ENCODE results near the gene PRMT1. TPM values are rescaled to one million over a fixed set of nuclear protein-coding genes. Genes with fewer than 3 reads are reported as not detected.

PRMT1 gene
- total RNA-seq, 4 donors from 2014 or later: 46.9 to 185 (median 80.0) TPM

DNA sequence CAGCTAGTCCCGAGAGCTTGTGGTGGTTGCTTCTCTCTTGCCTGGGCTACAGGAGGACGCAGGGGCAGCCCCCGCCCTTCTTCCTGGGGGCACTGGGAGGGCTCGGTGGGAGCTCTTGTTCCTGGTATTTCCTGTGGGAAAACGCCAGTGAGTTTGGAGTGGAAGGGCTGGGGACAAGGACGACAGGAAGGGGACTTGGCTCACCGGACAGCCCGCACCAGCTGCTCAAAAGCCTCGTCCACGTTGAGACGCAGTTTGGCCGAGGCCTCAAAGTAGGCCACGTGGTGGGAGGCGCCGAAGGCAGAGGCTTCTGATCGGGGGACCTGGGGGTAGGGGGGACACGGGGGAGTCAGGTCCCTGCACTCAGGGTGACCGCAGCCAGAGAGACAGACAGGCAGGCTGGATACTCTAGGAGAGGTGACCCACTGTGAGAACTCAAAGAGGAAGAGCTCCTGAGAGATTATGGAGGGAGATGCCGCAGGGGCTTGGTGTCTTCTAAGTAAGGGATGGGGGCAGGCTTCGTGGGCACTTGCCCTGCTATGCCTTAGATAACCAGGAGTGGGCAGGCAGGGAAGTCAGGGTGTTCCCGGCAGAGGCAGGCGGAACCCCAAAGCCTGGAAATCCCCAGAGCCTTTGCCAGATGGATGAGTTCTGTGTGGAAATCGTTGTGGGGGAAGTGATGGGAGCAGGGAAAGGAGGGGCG is 41.4 kb upstream of the PRMT1 start:
- no peak for DNase-seq
- peak overlapping the region; percentile 4 to 55 (median 10) for H3K27ac ChIP-seq

DNA sequence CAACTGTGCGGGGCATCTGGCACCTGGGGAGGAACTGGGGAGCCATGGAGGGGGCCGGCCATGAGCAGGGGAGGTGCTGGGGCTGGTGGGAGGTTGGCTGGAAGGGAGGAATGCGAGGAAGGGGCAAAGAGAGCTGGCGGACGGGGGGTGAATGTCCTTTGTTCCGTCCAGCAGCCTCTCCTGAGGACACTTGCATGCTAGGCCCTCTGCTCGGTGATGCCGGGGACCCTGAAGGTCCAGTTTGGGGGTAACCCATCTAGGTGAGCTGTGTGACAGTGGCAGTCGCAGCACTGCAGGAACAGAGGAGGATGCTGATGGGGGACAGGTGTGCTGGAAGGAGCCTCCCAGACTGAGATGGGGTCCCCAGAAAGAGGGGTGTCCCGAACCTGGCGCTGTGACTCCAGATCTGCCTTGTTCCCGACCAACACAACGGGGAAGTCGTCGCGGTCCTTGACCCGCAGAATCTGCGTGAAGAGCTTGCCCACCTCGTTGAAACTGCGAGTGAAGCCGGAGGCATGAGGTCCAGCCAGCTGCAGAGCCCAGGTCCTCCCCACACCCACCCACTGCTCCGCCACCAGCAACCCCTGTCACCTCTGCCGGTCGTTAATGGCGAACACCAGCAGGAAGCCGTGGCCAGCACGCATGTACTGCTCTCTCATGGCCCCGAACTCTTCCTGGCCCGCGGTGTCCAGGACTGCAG is 40.7 kb upstream of the PRMT1 start:
- TF ChIP-seq, protein P1, sequence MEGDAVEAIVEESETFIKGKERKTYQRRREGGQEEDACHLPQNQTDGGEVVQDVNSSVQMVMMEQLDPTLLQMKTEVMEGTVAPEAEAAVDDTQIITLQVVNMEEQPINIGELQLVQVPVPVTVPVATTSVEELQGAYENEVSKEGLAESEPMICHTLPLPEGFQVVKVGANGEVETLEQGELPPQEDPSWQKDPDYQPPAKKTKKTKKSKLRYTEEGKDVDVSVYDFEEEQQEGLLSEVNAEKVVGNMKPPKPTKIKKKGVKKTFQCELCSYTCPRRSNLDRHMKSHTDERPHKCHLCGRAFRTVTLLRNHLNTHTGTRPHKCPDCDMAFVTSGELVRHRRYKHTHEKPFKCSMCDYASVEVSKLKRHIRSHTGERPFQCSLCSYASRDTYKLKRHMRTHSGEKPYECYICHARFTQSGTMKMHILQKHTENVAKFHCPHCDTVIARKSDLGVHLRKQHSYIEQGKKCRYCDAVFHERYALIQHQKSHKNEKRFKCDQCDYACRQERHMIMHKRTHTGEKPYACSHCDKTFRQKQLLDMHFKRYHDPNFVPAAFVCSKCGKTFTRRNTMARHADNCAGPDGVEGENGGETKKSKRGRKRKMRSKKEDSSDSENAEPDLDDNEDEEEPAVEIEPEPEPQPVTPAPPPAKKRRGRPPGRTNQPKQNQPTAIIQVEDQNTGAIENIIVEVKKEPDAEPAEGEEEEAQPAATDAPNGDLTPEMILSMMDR (IDR thresholded peaks at IDR 0.05): no peak
- TF ChIP-seq POLR2A (IDR thresholded peaks at IDR 0.05): no peak
- no peak for DNase-seq
- Histone ChIP-seq H3K36me3 (no peaks in the 10 kb centered on the region), H3K4me3 (peak overlapping the region in 1 of 4 donors; percentile 6), H3K27me3 (no peaks in the 10 kb centered on the region), H3K9me3 (no peaks in the 10 kb centered on the region), H3K4me1 (peaks cover 0 to 19% (median 0%) of the 10 kb centered on the region in 4 donors), H3K27ac (peak overlapping the region in 3 of 4 donors; percentile 4 to 55 (median 4))

More for the DNA sequence above, 41.4 kb upstream of the PRMT1 start:
- H3K36me3 ChIP-seq: no peaks in the 10 kb centered on the region
- H3K27me3 ChIP-seq: no peaks in the 10 kb centered on the region
- H3K9me3 ChIP-seq: no peaks in the 10 kb centered on the region
- no peak overlapping the region for H3K4me3 ChIP-seq
- peaks cover 0 to 24% (median 0%) of the 10 kb centered on the region in 4 donors for H3K4me1 ChIP-seq
- TF ChIP-seq, protein P1 (IDR thresholded peaks at IDR 0.05): no peak
- no peak for TF ChIP-seq POLR2A (IDR thresholded peaks at IDR 0.05)

DNA sequence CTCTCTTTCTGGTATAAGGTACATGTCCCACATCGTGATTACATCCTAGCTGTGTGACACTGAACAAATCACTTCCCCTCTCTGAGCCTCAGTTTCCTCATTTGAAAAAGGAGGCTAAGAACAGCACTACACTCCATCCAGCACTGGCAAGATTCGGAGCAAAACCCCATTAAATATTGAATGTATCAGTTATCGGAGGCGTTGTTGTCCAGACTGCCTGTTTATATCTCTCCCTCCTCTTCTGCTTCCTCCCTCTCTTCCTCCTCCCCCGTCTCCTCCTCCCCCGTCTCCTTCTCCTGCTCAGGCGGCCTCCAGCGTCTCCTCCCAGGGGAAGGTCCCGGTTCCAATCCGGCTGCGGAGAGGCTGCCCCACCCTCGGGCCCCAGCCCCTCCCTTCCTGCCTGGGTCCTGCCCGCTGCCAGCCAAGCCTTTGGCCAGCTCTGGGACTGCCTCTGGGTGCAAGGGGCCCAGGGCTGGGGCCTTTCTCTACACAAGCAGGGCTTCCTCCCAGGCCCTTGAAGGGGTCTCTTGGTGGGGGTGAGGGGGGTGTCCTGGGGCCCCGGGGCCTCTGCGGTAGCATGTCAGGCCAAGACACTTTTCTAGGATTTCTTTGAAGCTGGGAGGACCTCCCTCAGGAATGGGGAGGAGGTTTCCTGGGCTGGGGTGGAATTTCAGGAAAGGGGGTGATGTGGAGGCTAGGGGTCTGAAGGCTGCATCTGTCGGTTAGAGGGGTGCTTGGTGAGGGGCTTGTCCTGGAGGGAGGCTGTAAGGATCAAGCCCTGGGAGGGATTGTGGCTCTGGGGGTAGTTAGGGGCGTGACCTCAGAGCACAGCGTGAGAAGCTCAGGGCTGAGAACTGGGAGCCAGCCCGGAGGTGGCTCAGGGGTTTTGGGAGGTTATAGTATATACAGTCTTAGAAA is 39.0 kb upstream of the PRMT1 start:
- Histone ChIP-seq H3K36me3 (no peaks in the 10 kb centered on the region), H3K4me3 (peak overlapping the region; percentile 1 to 87 (median 44)), H3K9me3 (no peaks in the 10 kb centered on the region), H3K27ac (peak overlapping the region; percentile 61 to 98 (median 96)), H3K27me3 (no peaks in the 10 kb centered on the region), H3K4me1 (peaks cover 0 to 24% (median 0%) of the 10 kb centered on the region in 4 donors)
- peak in 2 of 3 donors; percentile 90 to 92 for DNase-seq
- TF ChIP-seq POLR2A (IDR thresholded peaks at IDR 0.05): peak in 1 of 2 donors; percentile 76
- TF ChIP-seq, protein P1 (IDR thresholded peaks at IDR 0.05): no peak

DNA sequence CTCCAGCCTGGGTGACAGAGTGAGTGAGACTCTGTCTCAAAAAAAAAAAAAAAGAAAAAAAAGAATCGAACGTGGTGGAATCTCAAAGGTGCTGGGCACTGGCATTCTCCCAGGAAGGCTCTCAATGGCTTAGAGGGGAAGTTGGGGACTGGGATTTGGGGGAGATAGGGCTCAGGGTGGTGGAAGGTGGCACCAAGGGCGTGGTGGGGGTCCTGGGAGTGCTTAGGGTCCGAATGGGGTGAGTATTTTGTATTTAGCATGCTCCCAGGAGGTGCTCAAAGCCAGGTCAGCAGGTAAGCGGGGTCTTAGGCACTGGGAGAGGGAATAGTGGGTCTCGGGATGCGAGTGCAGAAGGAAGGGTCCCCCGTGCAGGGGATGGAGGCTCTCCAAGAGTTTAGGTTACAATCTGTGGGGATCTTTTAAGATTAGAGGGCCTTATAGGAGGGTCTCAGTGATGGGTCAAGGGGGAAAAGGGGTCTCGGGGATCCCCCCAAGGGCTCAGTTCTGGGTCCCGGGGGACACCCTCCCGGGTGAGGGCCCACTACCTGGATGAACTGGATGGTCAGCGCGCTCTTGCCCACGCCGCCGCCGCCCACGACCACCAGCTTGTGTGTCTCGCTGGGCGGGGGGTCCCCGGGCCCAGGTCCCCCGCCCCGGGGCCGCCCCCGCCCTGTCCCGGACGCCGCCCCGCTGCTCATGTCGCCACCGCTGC is 37.5 kb upstream of the PRMT1 start:
- Histone ChIP-seq H3K27ac (peak overlapping the region; percentile 85 to 98 (median 96)), H3K4me1 (peaks cover 0 to 36% (median 0%) of the 10 kb centered on the region in 4 donors), H3K36me3 (no peaks in the 10 kb centered on the region), H3K4me3 (peak overlapping the region; percentile 66 to 87 (median 76)), H3K27me3 (no peaks in the 10 kb centered on the region), H3K9me3 (no peaks in the 10 kb centered on the region)
- TF ChIP-seq, protein P1 (IDR thresholded peaks at IDR 0.05): no peak
- peak; percentile 22 to 38 for TF ChIP-seq POLR2A (IDR thresholded peaks at IDR 0.05)
- DNase-seq: no peak

All from Peyer's patch (tissue), 4 donors.